DOHH2 (cell line): ENCODE results near the gene SPATA31E1.

Source experiments
- H3F3A ChIP-seq: fragments of 200-600 bp; sonication (generic), shearing (Covaris generic); 2 replicates; pipeline ENCODE4 v1.6.0; 2016; ENCODE audit warnings: antibody characterized with exemption, mild to moderate bottlenecking; ENCODE audit not compliant: control insufficient read depth, insufficient read depth
- H3K27ac ChIP-seq: fragments of 200-600 bp; sonication (generic); 2 replicates; pipeline ENCODE4 v1.5.1; 2014; ENCODE audit warnings: low read depth, mild to moderate bottlenecking, low read length, moderate library complexity
- H3K27me3 ChIP-seq: fragments of 200-600 bp; sonication (generic); 2 replicates; pipeline ENCODE4 v1.6.1; 2014; ENCODE audit warnings: mild to moderate bottlenecking, low read length, mixed read lengths; ENCODE audit not compliant: control insufficient read depth
- H3K36me3 ChIP-seq: fragments of 200-600 bp; sonication (generic); 2 replicates; pipeline ENCODE4 v1.6.1; 2014; ENCODE audit warnings: mild to moderate bottlenecking, low read length, moderate library complexity, mixed read lengths; ENCODE audit not compliant: control insufficient read depth
- H3K4me1 ChIP-seq: fragments of 200-600 bp; sonication (generic); 2 replicates; pipeline ENCODE4 v1.6.1; 2014; ENCODE audit warnings: mild to moderate bottlenecking, low read length, mixed read lengths; ENCODE audit not compliant: control insufficient read depth
- H3K4me2 ChIP-seq: fragments of 200-600 bp; sonication (generic); 2 replicates; pipeline ENCODE4 v1.6.0; 2014; ENCODE audit warnings: mild to moderate bottlenecking, low read length, moderate library complexity
- H3K4me3 ChIP-seq: fragments of 200-600 bp; sonication (generic); 2 replicates; pipeline ENCODE4 v1.5.1; 2014; ENCODE audit warnings: mild to moderate bottlenecking, low read length, mixed read lengths
- H3K79me2 ChIP-seq: fragments of 200-600 bp; sonication (generic); 2 replicates; pipeline ENCODE4 v1.6.1; 2014; ENCODE audit warnings: mild to moderate bottlenecking, low read length, mixed read lengths; ENCODE audit not compliant: control insufficient read depth
- H3K9me2 ChIP-seq: fragments of 200-600 bp; sonication (generic); replicated peaks from 2 replicates; pipeline ENCODE4 v1.6.1; 2014; ENCODE audit warnings: mild to moderate bottlenecking, low read length, mixed read lengths; ENCODE audit not compliant: control insufficient read depth
- H3K9me3 ChIP-seq: fragments of 200-600 bp; sonication (generic); 2 replicates; pipeline ENCODE4 v1.6.1; 2014; ENCODE audit warnings: antibody characterized with exemption, low read length, mixed read lengths; ENCODE audit not compliant: control insufficient read depth, insufficient read depth
- H4K20me1 ChIP-seq: fragments of 200-600 bp; sonication (generic); 2 replicates; pipeline ENCODE4 v1.6.0; 2014; ENCODE audit warnings: low read depth, mild to moderate bottlenecking, antibody characterized with exemption, low read length, moderate library complexity; ENCODE audit not compliant: control insufficient read depth, insufficient read depth
- CTCF ChIP-seq: fragments of 200-600 bp; sonication (generic); IDR thresholded peaks from one replicate; pipeline ENCODE4 v1.5.1; 2014; ENCODE audit warnings: antibody characterized with exemption, mild to moderate bottlenecking, low read depth, low read length; ENCODE audit not compliant: poor library complexity, severe bottlenecking
- EZH2phosphoT487 ChIP-seq: fragments of 200-600 bp; sonication (generic); IDR thresholded peaks from 2 replicates; pipeline ENCODE4 v1.6.1; 2017; ENCODE audit warnings: borderline replicate concordance, mild to moderate bottlenecking, antibody characterized with exemption, low read length, moderate library complexity, mixed read lengths

SPATA31E1 gene

GRCh38 chr9:87886933-87887505 is 4.3 kb downstream of the SPATA31E1 start:
- H3K9me2 ChIP-seq, result no peaks in the 10 kb centered on the region
- no peak overlapping the region for H3K4me3 ChIP-seq
- H3K4me2 ChIP-seq, result no peak overlapping the region
- no peak for TF ChIP-seq EZH2phosphoT487
- TF ChIP-seq CTCF, result no peak
- no peaks in the 10 kb centered on the region for H4K20me1 ChIP-seq
- H3K36me3 ChIP-seq, result no peaks in the 10 kb centered on the region
- no peaks in the 10 kb centered on the region for H3K9me3 ChIP-seq
- H3K79me2 ChIP-seq, result no peaks in the 10 kb centered on the region
- H3F3A ChIP-seq, result no peaks in the 10 kb centered on the region
- H3K27me3 ChIP-seq, result no peaks in the 10 kb centered on the region
- H3K4me1 ChIP-seq, result no peaks in the 10 kb centered on the region
- H3K27ac ChIP-seq, result no peak overlapping the region

GRCh38 chr9:87887661-87888480 is 5.2 kb downstream of the SPATA31E1 start:
- Histone ChIP-seq H3K4me3 (no peak overlapping the region), H3K9me3 (no peaks in the 10 kb centered on the region), H3K27me3 (no peaks in the 10 kb centered on the region), H3K9me2 (no peaks in the 10 kb centered on the region), H3F3A (no peaks in the 10 kb centered on the region), H3K4me1 (no peaks in the 10 kb centered on the region), H3K36me3 (no peaks in the 10 kb centered on the region), H4K20me1 (no peaks in the 10 kb centered on the region), H3K4me2 (no peak overlapping the region), H3K79me2 (no peaks in the 10 kb centered on the region), H3K27ac (no peak overlapping the region)
- TF ChIP-seq EZH2phosphoT487, result no peak
- TF ChIP-seq CTCF, result no peak

GRCh38 chr9:87888501-87888900 is 5.8 kb downstream of the SPATA31E1 start:
- H3K36me3 ChIP-seq, result no peaks in the 10 kb centered on the region
- no peaks in the 10 kb centered on the region for H3K9me3 ChIP-seq
- no peak overlapping the region for H3K4me3 ChIP-seq
- no peaks in the 10 kb centered on the region for H3K27me3 ChIP-seq
- H3K4me2 ChIP-seq, result no peak overlapping the region
- no peak overlapping the region for H3K27ac ChIP-seq
- no peaks in the 10 kb centered on the region for H3K9me2 ChIP-seq
- no peaks in the 10 kb centered on the region for H4K20me1 ChIP-seq
- H3K4me1 ChIP-seq, result no peaks in the 10 kb centered on the region
- TF ChIP-seq EZH2phosphoT487, result no peak
- TF ChIP-seq CTCF, result no peak
- no peaks in the 10 kb centered on the region for H3K79me2 ChIP-seq
- H3F3A ChIP-seq, result no peaks in the 10 kb centered on the region
